Posterior vena cava (tissue), 2 donors: ENCODE measurements around the gene AHNAK2. TPM values are rescaled to one million over a fixed set of nuclear protein-coding genes. Genes with fewer than 3 reads are reported as not detected.

Experiments
- DNase-seq: peaks from one replicate; pipeline ENCODE4 v3.0.0-alpha.2; 2020; ENCODE audit warnings: low spot score
- intact Hi-C, 2 donors: fragments of 100-400 bp; cut with DNase I; formaldehyde crosslinking; loops; one replicate each; pipeline versions ENCODE4 v1.14.1 to v1.14.2; 2022 to 2023
- total RNA-seq, 2 donors: library from RNA; stranded (reverse); fragmentation: NEBNext Ultra II Directional; extraction: Animal tissue kit (Norgen Biotek cat#: 25700); gene quantifications; one replicate each; pipeline ENCODE4 v1.2.1, GENCODE V29; 2021
- donor health status: DM: yes; HTN: yes; CAD: no.
- donor health status: DM: yes; HTN: yes; CAD: no.

The AHNAK2 gene
- total RNA-seq, 2 donors from 2014 or later: 242 to 274 TPM

DNA sequence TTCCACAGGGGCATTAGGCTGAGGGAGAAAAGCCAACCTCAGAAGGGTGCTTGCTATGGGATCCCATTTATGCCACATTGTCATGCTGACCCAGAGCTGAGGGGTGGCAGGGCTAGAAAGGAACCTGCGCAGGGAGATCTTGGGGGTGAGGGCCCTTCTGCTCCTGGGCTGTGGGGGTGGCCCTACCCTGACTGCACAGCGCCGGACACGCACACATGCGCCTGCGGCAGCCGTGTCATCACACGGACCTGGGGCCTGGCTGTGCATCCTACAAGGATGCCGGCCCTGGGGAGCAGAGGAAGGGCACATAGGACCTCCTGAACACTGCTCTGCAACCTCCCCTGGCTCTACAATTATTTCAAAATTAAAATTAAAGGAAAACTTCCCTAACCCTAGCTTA is 35.9 kb upstream of the AHNAK2 start:
- DNase-seq: peak; percentile 18
- intact Hi-C loops: no loop called here

DNA sequence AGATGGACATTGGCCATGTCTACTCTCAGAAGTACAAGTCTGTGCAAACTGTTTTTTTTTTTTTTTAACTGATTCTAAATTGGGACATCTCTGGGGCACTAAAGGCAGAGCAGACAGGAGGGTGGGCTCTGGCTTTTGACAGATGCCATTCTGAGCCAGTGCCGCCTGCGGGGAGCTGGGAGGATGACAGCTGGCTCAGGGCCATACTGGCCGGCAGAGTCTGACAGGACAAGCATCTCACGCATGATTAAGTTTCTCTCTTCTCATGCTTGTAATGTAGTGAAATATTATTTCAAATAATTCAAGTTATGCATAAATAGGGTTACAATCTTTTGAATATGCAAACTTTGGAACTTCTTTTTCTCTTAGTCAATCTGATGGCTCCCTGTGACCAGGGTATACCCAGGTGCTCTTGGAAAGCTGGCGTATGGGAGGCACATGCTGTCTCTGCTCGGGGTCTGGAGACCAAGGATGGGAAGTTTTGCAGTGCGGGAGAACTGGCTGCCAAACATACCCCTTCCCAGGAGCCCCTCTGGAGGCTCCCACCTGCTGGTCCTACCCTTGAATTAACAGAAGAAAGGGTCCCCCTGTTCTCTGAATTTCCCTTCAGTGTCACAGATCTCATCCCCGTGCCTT is 35.1 kb upstream of the AHNAK2 start:
- DNase-seq: peak; percentile 74
- intact Hi-C loops: no loop called here

GRCh38 chr14:105012171-105012985 is 34.2 kb upstream of the AHNAK2 start:
- DNase-seq: peak; percentile 61

GRCh38 chr14:105011312-105011990 is 33.3 kb upstream of the AHNAK2 start:
- intact Hi-C loops: no loop called here

More at GRCh38 chr14:105012171-105012985, 34.2 kb upstream of the AHNAK2 start:
- intact Hi-C loops: no loop called here

GRCh38 chr14:105010891-105011291 is 32.7 kb upstream of the AHNAK2 start:
- intact Hi-C loops: no loop called here
- DNase-seq: peak; percentile 69

More at GRCh38 chr14:105011312-105011990, 33.3 kb upstream of the AHNAK2 start:
- DNase-seq: peak; percentile 58

- DNase-seq: peak; percentile 32
- intact Hi-C loops: no loop called here
Measured at GRCh38 chr14:105010106-105010505, 31.9 kb upstream of the AHNAK2 start.

DNA sequence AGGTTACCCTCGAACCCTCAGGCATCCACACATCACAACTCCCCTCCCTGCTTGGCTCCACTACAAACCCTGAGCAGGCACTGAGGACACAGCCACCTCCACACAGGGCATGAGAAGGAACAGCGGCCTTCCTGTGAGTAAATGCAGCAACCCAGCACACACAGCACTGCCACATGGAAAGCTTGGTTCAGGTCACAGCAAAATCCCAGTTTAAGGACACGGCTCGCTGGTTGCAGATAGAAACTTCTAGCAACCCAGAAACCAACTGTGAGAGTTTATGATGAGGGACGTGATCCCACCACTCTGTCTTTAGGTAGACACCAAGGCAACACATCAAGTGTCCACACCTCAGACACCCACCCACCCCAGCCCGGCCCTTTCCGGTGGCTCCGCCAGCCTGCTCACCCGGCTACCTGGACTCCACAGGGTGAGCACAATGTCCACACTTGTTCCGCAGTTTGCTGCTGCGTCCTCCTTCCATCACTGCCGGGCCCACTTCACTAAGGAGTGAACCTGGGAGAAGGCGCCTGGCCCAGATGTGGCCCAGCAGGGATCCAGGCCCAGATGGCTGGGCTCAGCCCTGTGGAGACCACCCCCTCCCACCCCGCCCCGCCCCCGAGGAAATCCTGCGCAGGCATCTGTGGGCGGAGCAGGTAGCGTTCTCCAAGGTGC is 29.6 kb upstream of the AHNAK2 start:
- peak; percentile 58 for DNase-seq
- intact Hi-C loops: loop anchor here in 1 of 2 donors (2.0 kb wide), 1 partner anchor 15 kb away; no protein-coding TSS in a partner anchor

- intact Hi-C loops: loop anchor here in 1 of 2 donors (2.0 kb wide), 1 partner anchor 14 kb away; no protein-coding TSS in a partner anchor
- peak; percentile 63 for DNase-seq
Measured at GRCh38 chr14:105006831-105007592, 28.8 kb upstream of the AHNAK2 start.

DNA sequence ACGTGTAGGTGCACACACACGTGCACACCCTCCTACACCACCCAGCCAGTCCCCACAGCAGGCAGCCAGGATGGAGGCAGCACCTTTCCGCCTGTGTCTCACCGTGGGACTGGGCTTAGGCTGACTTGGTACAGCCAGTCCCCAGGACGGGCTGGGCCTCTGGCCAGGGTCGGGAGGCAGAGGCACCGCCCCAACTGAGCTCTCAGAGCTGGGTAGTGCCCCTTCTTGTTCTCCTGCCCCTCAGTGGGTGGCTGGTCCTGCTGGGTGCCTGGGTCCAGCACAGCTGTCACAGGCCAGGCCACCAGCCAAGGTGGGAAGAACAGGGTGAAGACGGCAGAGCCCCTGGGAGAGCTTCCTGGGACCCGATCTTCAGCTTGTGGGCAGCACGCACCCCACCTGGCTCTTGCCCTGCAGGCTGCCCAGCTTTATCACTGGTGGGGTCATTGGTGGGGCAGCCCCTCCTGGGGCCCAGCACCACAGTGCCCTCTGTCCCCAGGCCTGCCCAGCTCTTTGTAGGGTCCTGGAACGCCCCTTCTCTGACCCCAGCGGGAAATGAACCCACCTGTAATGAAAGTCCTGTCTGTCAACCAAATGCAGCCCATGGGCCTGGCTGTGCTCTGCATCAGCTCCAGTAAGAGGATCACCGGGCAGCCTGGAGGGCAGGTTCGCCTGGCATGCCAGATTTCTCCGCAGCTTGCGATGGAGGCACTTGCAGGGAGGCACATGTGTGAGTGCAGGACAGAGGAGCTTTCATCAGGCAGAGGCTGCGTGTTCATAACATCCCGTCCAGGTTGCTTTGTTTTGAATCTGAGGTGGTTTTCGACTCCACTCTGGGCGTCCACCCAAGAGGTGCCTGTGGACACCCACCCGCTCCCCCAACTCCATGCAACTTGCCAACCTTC is 28.0 kb upstream of the AHNAK2 start:
- intact Hi-C loops: loop anchor here in 1 of 2 donors (2.0 kb wide), 1 partner anchor 13 kb away; no protein-coding TSS in a partner anchor
- peak; percentile 60 for DNase-seq

GRCh38 chr14:105005329-105005928 is 27.3 kb upstream of the AHNAK2 start:
- intact Hi-C loops: no loop called here
- peak; percentile 60 for DNase-seq

DNA sequence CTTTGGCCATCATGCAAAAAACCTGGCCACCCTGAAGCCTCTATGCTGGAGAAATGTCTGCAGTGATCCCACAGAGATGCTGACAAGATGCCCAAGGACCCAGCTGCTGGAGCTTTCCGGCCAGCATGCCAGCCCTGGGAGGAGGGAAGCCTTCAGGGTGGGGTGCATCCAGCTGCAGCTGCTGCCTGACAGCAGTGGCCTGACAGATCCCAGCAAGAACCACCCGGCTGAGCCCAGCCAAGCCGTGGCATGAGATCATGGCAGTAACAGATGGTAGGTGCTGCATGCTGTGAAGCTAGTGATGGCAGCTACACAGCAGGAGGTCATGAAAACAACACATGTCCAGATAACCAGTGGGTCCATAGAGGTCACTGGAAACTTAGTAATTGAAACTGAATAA is 21.2 kb upstream of the AHNAK2 start:
- no peak for DNase-seq
- intact Hi-C loops: no loop called here

- no peak for DNase-seq
Measured at GRCh38 chr14:104998801-104999200, 20.6 kb upstream of the AHNAK2 start.

DNA sequence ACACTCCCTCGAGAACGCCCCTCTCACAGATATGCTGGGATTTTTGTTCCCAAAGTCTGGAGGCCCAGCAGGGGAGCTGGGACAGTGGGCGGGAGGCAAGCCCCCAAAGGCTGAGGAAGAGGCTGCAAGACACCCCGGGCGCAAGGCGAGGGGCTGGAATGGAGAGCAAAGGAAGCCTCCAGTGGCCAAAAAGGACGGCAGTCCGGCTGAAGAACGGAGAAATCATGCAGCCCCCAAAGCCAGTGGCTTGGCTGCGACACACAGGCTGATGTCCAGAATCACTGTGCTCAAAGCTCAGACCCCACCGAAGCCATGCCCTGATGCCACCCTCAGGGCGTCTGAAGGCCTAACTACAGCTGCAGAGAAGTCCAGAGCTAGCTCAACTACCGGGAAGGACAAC is 18.3 kb upstream of the AHNAK2 start:
- no peak for DNase-seq

More at GRCh38 chr14:104998801-104999200, 20.6 kb upstream of the AHNAK2 start:
- intact Hi-C loops: no loop called here

GRCh38 chr14:104996032-104996431 is 17.9 kb upstream of the AHNAK2 start:
- no peak for DNase-seq
- intact Hi-C loops: no loop called here

More for the DNA sequence above, 18.3 kb upstream of the AHNAK2 start:
- intact Hi-C loops: no loop called here

DNA sequence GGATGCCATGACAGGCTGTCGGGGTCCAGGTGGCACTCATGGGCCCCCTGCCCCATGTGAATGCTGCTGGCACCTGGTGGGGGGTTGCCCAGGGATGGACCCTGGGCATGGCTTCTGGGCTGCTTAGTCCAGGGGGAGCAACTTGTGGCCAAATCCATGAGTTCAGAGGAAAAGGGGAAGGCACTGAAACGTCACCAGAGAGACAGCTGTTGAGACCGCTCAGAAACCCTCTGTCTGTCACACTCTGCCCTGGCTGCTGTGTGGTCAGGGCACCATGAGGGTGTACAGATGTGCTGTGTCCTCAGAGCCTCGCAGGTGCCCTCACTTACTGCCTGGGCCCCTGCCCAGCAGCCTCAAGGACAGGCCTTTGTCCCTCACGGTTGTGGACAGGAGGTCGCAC is 16.8 kb upstream of the AHNAK2 start:
- no peak for DNase-seq
- intact Hi-C loops: no loop called here

GRCh38 chr14:104993808-104994591 is 15.8 kb upstream of the AHNAK2 start:
- intact Hi-C loops: loop anchor here in 1 of 2 donors (2.0 kb wide), 1 partner anchor 13 kb away; no protein-coding TSS in a partner anchor
- DNase-seq: peak; percentile 77
